Sciatic nerve (tissue), 2 donors: ENCODE data around the gene KRT33A. TPM values are rescaled to one million over a fixed set of nuclear protein-coding genes. Genes with fewer than 3 reads are reported as not detected.
"Not testable (repeated sequence)": the region's sequence is repeated elsewhere in the genome, so short reads cannot be mapped to it uniquely, and the experiment has no call there.

Experiments used
- ATAC-seq: fragments of 200-7000 bp; cut with Tn5 transposase; one replicate; pipeline ENCODE4 v1.9.1; 2020; ENCODE audit warnings: mild to moderate bottlenecking, moderate library complexity
- DNase-seq: peaks from one replicate; pipeline ENCODE4 v3.0.0-alpha.2; 2020; ENCODE audit warnings: low spot score
- intact Hi-C: fragments of 100-400 bp; cut with DNase I; formaldehyde crosslinking; loops from one replicate; pipeline ENCODE4 v1.14.2; 2022
- total RNA-seq: library from RNA; stranded (reverse); fragmentation: NEBNext Ultra II Directional; extraction: Animal tissue kit (Norgen Biotek cat#: 25700); gene quantifications from one replicate; pipeline ENCODE4 v1.2.1, GENCODE V29; 2021
- donor health status: DM: no; HTN: no; CAD: no.
- donor health status: DM: no; HTN: no; CAD: no.

Gene KRT33A
- not detected for total RNA-seq

- ATAC-seq, intact Hi-C loops, DNase-seq: not testable (repeated sequence)
Measured at GRCh38 chr17:41350381-41350878, at the start of gene KRT33A. KRT33A (minus strand) TSS chr17:41350828; CDS start chr17:41350767, 61 bp downstream.

GRCh38 chr17:41396996-41397660 is 46.5 kb upstream of the KRT33A start, which contains the start of gene KRT31:
KRT31 (minus strand) TSS chr17:41397608; CDS start chr17:41397539, 69 bp downstream.
- ATAC-seq (no peak), DNase-seq (no peak)
- intact Hi-C loops, result no loop called here

DNA sequence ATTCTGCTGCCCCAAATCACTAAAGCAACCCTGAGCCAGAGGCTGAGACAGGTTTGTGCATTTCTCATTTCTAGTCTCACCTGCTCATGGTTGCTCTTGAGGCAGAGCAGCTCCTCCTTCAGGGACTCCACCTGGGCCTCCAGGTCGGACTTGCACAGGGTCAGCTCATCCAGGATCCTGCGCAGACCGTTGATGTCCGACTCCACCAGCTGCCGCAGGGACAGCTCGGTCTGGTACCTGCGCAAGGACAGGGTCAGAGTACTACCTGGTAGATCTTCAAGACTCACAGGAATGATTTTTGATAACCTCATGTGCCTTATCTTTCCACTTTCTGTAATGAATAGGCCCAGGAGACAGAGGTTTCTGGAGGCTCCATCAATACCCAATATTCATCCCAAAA is 45.7 kb upstream of the KRT33A start:
- ATAC-seq (no peak), DNase-seq (no peak)
- intact Hi-C loops, result no loop called here

GRCh38 chr17:41395611-41396010 is 45.0 kb upstream of the KRT33A start:
- intact Hi-C loops, result no loop called here
- no peak for ATAC-seq
- no peak for DNase-seq

- intact Hi-C loops, ATAC-seq, DNase-seq: not testable (repeated sequence)
Measured at GRCh38 chr17:41395044-41395443, 44.4 kb upstream of the KRT33A start.

- ATAC-seq (no peak), DNase-seq (no peak)
- intact Hi-C loops, result no loop called here
Measured at GRCh38 chr17:41394254-41394996, 43.8 kb upstream of the KRT33A start.

DNA sequence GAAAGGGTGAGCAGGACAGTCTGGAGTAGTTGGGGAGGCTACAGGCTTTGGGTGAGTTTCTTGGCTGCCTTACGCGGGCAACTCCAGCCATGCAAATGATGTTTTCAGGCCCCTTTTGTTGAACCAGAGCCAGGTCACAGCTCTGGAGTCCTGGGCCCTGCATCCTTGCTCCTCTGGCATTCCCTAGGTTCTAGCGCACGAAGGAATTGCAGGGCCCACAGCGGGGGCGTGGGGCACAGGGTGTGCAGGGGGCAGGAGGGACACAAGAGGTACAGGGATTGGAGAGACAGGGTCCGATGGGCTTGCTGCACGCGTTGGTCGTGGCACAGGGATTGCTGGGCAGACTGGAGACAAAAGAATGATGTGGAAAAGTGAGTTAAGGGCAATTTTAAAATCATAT is 43.2 kb upstream of the KRT33A start:
- intact Hi-C loops, result no loop called here
- DNase-seq (no peak), ATAC-seq (no peak)

DNA sequence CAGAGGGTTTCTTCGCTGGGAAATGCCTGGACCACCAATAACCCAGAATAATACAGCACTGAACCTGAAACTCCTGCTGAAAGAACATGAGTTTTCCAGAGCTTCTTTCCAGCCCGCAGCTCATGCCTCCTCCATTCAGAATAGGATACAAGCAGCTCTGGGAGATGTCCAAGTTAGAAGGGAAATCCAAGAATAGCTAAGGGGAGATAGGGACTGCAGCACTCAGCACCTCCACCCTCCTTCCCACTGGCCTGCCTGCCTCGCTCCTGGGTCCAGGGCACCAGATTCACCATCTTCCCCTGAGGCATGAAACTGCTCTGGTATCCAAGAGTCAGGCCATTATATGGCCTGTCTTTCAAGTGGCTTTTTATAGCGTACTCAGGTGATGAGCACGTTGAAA is 42.7 kb upstream of the KRT33A start:
- DNase-seq, result no peak
- ATAC-seq, result no peak
- intact Hi-C loops, result no loop called here

- intact Hi-C loops, result no loop called here
- no peak for DNase-seq
- ATAC-seq, result no peak
Measured at GRCh38 chr17:41392278-41392677, 41.6 kb upstream of the KRT33A start.

DNA sequence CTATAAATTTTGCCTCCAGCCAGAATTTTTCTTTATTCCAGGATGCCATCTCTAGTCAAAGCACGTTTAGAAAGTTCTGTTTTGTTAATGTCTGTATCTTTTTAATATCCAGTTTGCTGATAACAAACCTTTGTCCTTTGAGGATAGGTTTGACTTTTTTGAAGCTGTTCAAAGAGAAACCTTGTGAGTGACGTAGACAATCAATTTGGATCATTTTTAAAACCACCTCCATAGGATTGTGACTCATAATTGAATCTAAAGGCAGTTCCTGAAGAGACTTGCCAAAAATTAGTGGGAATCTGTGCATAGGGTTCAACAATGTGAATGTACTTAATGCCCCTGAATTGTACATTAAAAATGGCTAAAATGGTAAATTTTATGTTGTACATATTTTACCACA is 40.9 kb upstream of the KRT33A start:
- intact Hi-C loops, result no loop called here
- no peak for DNase-seq
- ATAC-seq, result no peak

GRCh38 chr17:41390411-41390938 is 39.8 kb upstream of the KRT33A start:
- ATAC-seq, result no peak
- DNase-seq, result no peak
- intact Hi-C loops, result no loop called here

DNA sequence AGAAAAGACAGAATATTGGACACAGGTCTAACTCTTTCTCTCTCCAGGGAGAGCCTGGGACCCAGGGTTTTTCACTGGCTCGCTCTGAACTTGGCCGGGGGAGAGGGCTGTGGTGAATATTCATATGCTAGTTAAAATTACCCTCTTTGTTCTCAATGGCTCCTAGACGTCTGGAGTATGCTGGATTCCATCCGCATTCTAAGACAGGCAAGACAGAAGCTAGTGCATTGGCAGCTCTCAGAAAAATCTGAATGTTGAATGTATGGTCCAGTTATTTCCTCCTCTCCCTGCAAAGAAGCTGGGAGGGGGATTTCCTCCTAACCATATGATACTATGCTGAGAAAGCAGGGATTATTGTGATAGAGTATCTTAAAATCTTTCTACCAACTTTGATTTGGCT is 37.0 kb upstream of the KRT33A start:
- ATAC-seq (no peak), DNase-seq (no peak)
- intact Hi-C loops, result no loop called here

- intact Hi-C loops, result no loop called here
- DNase-seq (no peak), ATAC-seq (no peak)
Measured at GRCh38 chr17:41386227-41386626, 35.6 kb upstream of the KRT33A start.

DNA sequence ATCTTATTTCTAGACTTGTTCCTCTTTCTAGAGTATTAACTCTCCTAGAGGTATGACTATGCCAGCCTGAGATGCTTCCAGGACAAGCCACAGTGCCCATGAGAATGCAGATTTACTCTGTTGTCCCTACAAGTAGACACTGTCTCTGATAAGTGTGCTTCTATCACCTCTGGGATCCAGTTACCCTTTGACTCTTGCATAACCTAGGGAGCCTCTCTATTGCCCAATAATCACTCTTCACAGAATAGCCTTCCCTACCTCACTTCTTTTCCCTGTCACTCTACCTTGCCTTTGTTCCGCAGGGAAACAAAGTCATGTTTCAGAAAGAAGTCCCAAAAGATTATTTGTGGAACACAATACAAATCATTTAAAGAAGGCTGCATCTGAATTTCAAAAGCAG is 33.1 kb upstream of the KRT33A start:
- DNase-seq (no peak), ATAC-seq (no peak)
- intact Hi-C loops, result no loop called here

GRCh38 chr17:41382394-41382793 is 31.8 kb upstream of the KRT33A start:
- ATAC-seq (no peak), DNase-seq (no peak)
- intact Hi-C loops, result no loop called here

- ATAC-seq, intact Hi-C loops, DNase-seq: not testable (repeated sequence)
Measured at GRCh38 chr17:41381943-41382342, 31.3 kb upstream of the KRT33A start, which contains the start of gene KRT34. KRT34 (minus strand) TSS chr17:41382306; CDS start chr17:41382246, 60 bp downstream.

- DNase-seq, ATAC-seq, intact Hi-C loops: not testable (repeated sequence)
Measured at GRCh38 chr17:41380091-41380490, 29.5 kb upstream of the KRT33A start.

DNA sequence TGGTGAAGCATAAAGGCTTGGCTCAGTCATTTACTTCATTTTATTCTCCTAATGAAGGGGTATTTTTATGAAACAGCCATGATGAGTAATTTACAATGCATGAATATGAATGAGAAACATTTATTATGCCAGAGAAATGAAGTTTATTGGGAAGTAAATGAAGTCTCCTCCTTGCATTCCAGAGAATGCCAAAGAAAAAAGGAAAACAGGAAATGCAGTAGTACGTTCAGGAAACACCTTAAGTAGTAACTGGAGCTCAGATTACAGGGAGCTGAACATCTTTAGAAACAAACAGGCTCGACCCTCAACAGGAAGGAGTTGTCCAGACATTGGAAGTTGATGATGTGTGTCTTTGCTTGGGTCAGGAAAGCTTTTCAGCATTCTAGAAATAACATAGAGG is 26.9 kb upstream of the KRT33A start:
- intact Hi-C loops, result no loop called here
- ATAC-seq (no peak), DNase-seq (no peak)

- ATAC-seq (no peak), DNase-seq (no peak)
- intact Hi-C loops, result no loop called here
Measured at GRCh38 chr17:41369713-41370112, 19.1 kb upstream of the KRT33A start, which contains the start of gene KRT33B. KRT33B (minus strand) TSS chr17:41369813; CDS start chr17:41369750, 63 bp downstream.

DNA sequence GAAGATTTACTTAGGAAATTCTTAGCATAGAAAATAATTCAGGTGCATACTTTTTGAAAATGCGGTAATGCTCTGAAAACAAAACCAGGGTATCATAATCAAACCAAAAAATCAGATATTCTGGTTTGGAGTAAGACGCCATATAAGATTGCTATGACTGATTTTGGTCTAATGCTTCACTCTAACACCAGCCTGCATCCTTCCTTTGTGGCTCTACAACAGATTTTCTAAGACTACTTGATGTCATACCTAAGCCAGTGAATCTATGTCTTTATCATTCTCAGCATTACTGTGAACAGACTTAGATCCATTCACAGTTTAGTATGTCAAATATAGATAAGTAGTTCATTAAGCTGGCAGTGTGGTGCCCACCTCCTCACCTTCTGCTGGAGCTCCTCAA is 18.4 kb upstream of the KRT33A start:
- ATAC-seq (no peak), DNase-seq (no peak)
- intact Hi-C loops, result no loop called here
